Myocyte (in vitro differentiated cells): ENCODE results near the gene RALGPS1. TPM values are rescaled to one million over a fixed set of nuclear protein-coding genes. Genes with fewer than 3 reads are reported as not detected.

Experiments used
- DNase-seq: peaks from one replicate; pipeline ENCODE4 v3.0.0-alpha.2; 2012; ENCODE audit warnings: low read depth
- total RNA-seq: library from RNA; depleted of rRNA; stranded (reverse); fragments of >200 nt; gene quantifications from 2 replicates; pipeline ENCODE4 v1.2.3, GENCODE V29; 2014

The RALGPS1 gene
- total RNA-seq, 1 donor from 2014 or later = 3.6 TPM

- peak; percentile 98 for DNase-seq
Measured at GRCh38 chr9:127133739-127134167, 219.2 kb downstream of the RALGPS1 start.

- DNase-seq = no peak
Measured at GRCh38 chr9:127135056-127135745, 220.6 kb downstream of the RALGPS1 start.

- no peak for DNase-seq
Measured at GRCh38 chr9:127136081-127136879, 221.7 kb downstream of the RALGPS1 start.

- peak; percentile 84 for DNase-seq
Measured at GRCh38 chr9:127136880-127137639, 222.5 kb downstream of the RALGPS1 start.

GRCh38 chr9:127137640-127138360 is 223.2 kb downstream of the RALGPS1 start:
- no peak for DNase-seq

- no peak for DNase-seq
Measured at GRCh38 chr9:127138444-127138843, 223.9 kb downstream of the RALGPS1 start.

GRCh38 chr9:127139071-127139731 is 224.6 kb downstream of the RALGPS1 start:
- no peak for DNase-seq

GRCh38 chr9:127139775-127140174 is 225.2 kb downstream of the RALGPS1 start:
- no peak for DNase-seq

- no peak for DNase-seq
Measured at GRCh38 chr9:127140181-127140580, 225.6 kb downstream of the RALGPS1 start.

- DNase-seq = no peak
Measured at GRCh38 chr9:127140842-127141675, 226.5 kb downstream of the RALGPS1 start.

GRCh38 chr9:127142291-127142690 is 227.7 kb downstream of the RALGPS1 start:
- DNase-seq = no peak

GRCh38 chr9:127142931-127143464 is 228.4 kb downstream of the RALGPS1 start:
- DNase-seq = no peak

GRCh38 chr9:127143920-127144465 is 229.4 kb downstream of the RALGPS1 start:
- DNase-seq = no peak

GRCh38 chr9:127144670-127145445 is 230.3 kb downstream of the RALGPS1 start:
- peak; percentile 66 for DNase-seq

GRCh38 chr9:127146841-127147240 is 232.3 kb downstream of the RALGPS1 start:
- DNase-seq = peak; percentile 87

GRCh38 chr9:127147251-127147650 is 232.7 kb downstream of the RALGPS1 start:
- no peak for DNase-seq

- DNase-seq = no peak
Measured at GRCh38 chr9:127148014-127148413, 233.4 kb downstream of the RALGPS1 start.

- DNase-seq = no peak
Measured at GRCh38 chr9:127149010-127149409, 234.4 kb downstream of the RALGPS1 start.
